K562 (cell line): Measurements from ENCODE around the gene CLNK. TPM values are rescaled to one million over a fixed set of nuclear protein-coding genes. Genes with fewer than 3 reads are reported as not detected.

Source experiments
- ATAC-seq: fragments of 200-7000 bp; cut with Tn5 transposase; 3 replicates; pipeline ENCODE4 v1.9.1; 2020; ENCODE audit warnings: moderate library complexity
- BruUV-seq: library from RNA; stranded (reverse); fragments of 400-500 nt; replicated peaks from 2 replicates; lab custom pipeline; 2021; lab: Mats Ljungman, UMichigan
- CTCF ChIA-PET: fragments of 300-600 bp; formaldehyde crosslinking; extraction: SDS; loops from one replicate; lab custom pipeline; 2021; ENCODE audit warnings: low intra/inter-chr PET ratio; lab: Yijun Ruan, JAX
- POLR2A ChIA-PET: fragments of 300-600, 350-650 bp; sonication (Branson Sonifier 250); formaldehyde crosslinking; extraction: SDS; loops from one replicate; lab custom pipeline; 2021; ENCODE audit warnings: antibody characterized with exemption, inconsistent platforms; lab: Yijun Ruan, JAX
- DNase-seq, 4 experiments: peaks; one replicate each; pipeline versions ENCODE4 v3.0.0 to v3.0.0-alpha.2; 2011 to 2018; ENCODE audit warnings: low spot score in 3 of 4, mixed read lengths in 3 of 4; ENCODE audit errors: extremely low read depth in 1 of 4
- FAIRE-seq: peaks from 2 replicates; lab custom pipeline; 2011; peaks lifted over from hg19 to GRCh38; lab: Jason Lieb, UNC
- H2AFZ ChIP-seq: 2 replicates; pipeline ENCODE4 v1.6.0; 2011; ENCODE audit warnings: low read depth, low read length, control low read depth, inconsistent platforms
- H3K27ac ChIP-seq: fragments of 200-600 bp; 3 replicates; pipeline ENCODE4 v1.8.0; 2011; ENCODE audit warnings: low read depth, mild to moderate bottlenecking, control low read depth, inconsistent platforms, low read length, moderate library complexity, mixed read lengths; ENCODE audit errors: extremely low read depth
- H3K27me3 ChIP-seq, 2 experiments: fragments of 300-600 bp in 1 of 2; 2 replicates in 1 of 2; 3 replicates in 1 of 2; pipeline versions ENCODE4 v1.6.0 to v1.8.0; 2011; ENCODE audit warnings: inconsistent platforms in 2 of 2, low read length in 2 of 2, mild to moderate bottlenecking in 1 of 2, mixed read lengths in 1 of 2, moderate library complexity in 1 of 2; ENCODE audit not compliant: control insufficient read depth in 2 of 2, insufficient read depth in 2 of 2
- H3K36me3 ChIP-seq: fragments of 300-600 bp; 3 replicates; pipeline ENCODE4 v1.8.0; 2011; ENCODE audit warnings: mild to moderate bottlenecking, low read length, inconsistent platforms; ENCODE audit not compliant: control insufficient read depth, insufficient read depth
- H3K4me1 ChIP-seq, 2 experiments: fragments of 200-600 bp in 1 of 2; replicated peaks in 1 of 2; 2 replicates in 1 of 2; 3 replicates in 1 of 2; pipeline versions ENCODE4 v1.5.1 to v1.8.0; 2011; ENCODE audit warnings: inconsistent platforms in 2 of 2, low read length in 2 of 2, mild to moderate bottlenecking in 1 of 2, mixed read lengths in 1 of 2, moderate library complexity in 1 of 2; ENCODE audit not compliant: control insufficient read depth in 2 of 2, insufficient read depth in 2 of 2
- H3K4me2 ChIP-seq: 2 replicates; pipeline ENCODE4 v1.6.1; 2011; ENCODE audit warnings: low read length, control low read depth, inconsistent platforms, mixed read lengths; ENCODE audit not compliant: insufficient read depth
- H3K4me3 ChIP-seq: fragments of 200-600 bp; sonication (generic), shearing (Covaris generic); 2 replicates; pipeline ENCODE4 v1.5.1; 2016; ENCODE audit warnings: control low read depth, inconsistent platforms
- H3K79me2 ChIP-seq: fragments of 200-600 bp; 3 replicates; pipeline ENCODE4 v1.8.0; 2011; ENCODE audit warnings: low read length, inconsistent platforms; ENCODE audit not compliant: control insufficient read depth, insufficient read depth
- H3K9ac ChIP-seq, 2 experiments: 2 replicates each; pipeline versions ENCODE4 v1.6.0 to v1.6.1; 2011; ENCODE audit warnings: low read depth in 2 of 2, low read length in 2 of 2, control low read depth in 1 of 2, inconsistent platforms in 1 of 2, mild to moderate bottlenecking in 1 of 2, mixed read lengths in 1 of 2; ENCODE audit not compliant: insufficient read depth in 1 of 2
- H3K9me1 ChIP-seq: one replicate; pipeline ENCODE4 v1.6.0; 2011; ENCODE audit warnings: inconsistent platforms, mild to moderate bottlenecking, low read length, moderate library complexity; ENCODE audit not compliant: control insufficient read depth, insufficient read depth
- H3K9me3 ChIP-seq: replicated peaks from 2 replicates; pipeline ENCODE4 v1.5.1; 2011; ENCODE audit warnings: low read depth, low read length, inconsistent platforms; ENCODE audit not compliant: control insufficient read depth, insufficient read depth
- H4K20me1 ChIP-seq: replicated peaks from 2 replicates; pipeline ENCODE4 v1.6.1; 2011; ENCODE audit warnings: low read length, inconsistent platforms, mixed read lengths; ENCODE audit not compliant: control insufficient read depth, insufficient read depth
- C11orf30 ChIP-seq: fragments of 450-650 bp; IDR thresholded peaks from 2 replicates; pipeline ENCODE4 v1.6.1; 2016; ENCODE audit warnings: low read depth, mild to moderate bottlenecking
- FOXM1 ChIP-seq, 2 experiments: fragments of 450-650 bp in 1 of 2; sonication (generic) in 1 of 2; formaldehyde crosslinking in 1 of 2; IDR thresholded peaks; 2 replicates each; pipeline versions ENCODE4 v1.6.1 to v1.9.0; 2017 to 2022; ENCODE audit warnings: low read depth in 2 of 2, mild to moderate bottlenecking in 2 of 2, missing genetic modification reagents in 1 of 2, moderate library complexity in 1 of 2
- HDAC3 ChIP-seq: fragments of 450-650 bp; IDR thresholded peaks from 2 replicates; pipeline ENCODE4 v1.6.1; 2018; ENCODE audit warnings: borderline replicate concordance, mild to moderate bottlenecking, moderate library complexity; ENCODE audit not compliant: partially characterized antibody
- JUND ChIP-seq, 2 experiments: IDR thresholded peaks; 2 replicates in 1 of 2; 3 replicates in 1 of 2; pipeline ENCODE4 v1.6.1; 2011; ENCODE audit warnings: borderline replicate concordance in 2 of 2, low read depth in 2 of 2, low read length in 2 of 2, improper control_type of control experiment in 1 of 2, missing biosample characterization in 1 of 2, missing genetic modification characterization in 1 of 2, missing genetic modification reagents in 1 of 2
- POLR2A ChIP-seq: fragments of 450-650 bp; conservative IDR thresholded peaks from 2 replicates; pipeline ENCODE4 v1.6.1; 2016
- POLR2AphosphoS2 ChIP-seq: IDR thresholded peaks from 2 replicates; pipeline ENCODE4 v1.6.1; 2012; ENCODE audit warnings: low read length, improper control_type of control experiment
- SMAD4 ChIP-seq: fragments of 250-450 bp; sonication (Bioruptor Pico); conservative IDR thresholded peaks from 2 replicates; pipeline ENCODE4 v1.8.0; 2021; ENCODE audit warnings: inconsistent platforms, mild to moderate bottlenecking, moderate library complexity
- SMARCA4 ChIP-seq: fragments of 450-650 bp; IDR thresholded peaks from 2 replicates; pipeline ENCODE4 v1.6.1; 2016
- SMARCE1 ChIP-seq: fragments of 450-650 bp; IDR thresholded peaks from 2 replicates; pipeline ENCODE4 v1.7.1; 2016; ENCODE audit warnings: mild to moderate bottlenecking
- STAT5A ChIP-seq: IDR thresholded peaks from 2 replicates; pipeline ENCODE4 v1.6.1; 2012; ENCODE audit warnings: low read length, inconsistent platforms, borderline replicate concordance
- XRCC5 ChIP-seq: fragments of 200-400 bp; formaldehyde crosslinking; IDR thresholded peaks from 2 replicates; pipeline ENCODE4 v1.6.1; 2017; ENCODE audit warnings: low read depth, mild to moderate bottlenecking, low read length
- ZBTB17 ChIP-seq: fragments of 450-650 bp; formaldehyde crosslinking; IDR thresholded peaks from 2 replicates; pipeline ENCODE4 v1.4.0; 2020; ENCODE audit warnings: mild to moderate bottlenecking
- WGBS: fragments of 100-300 bp; shearing (Covaris generic); methylation state at CpG from one replicate; pipeline ENCODE4 v1.1.6; 2016; ENCODE audit warnings: low coverage, mixed read lengths; ENCODE audit not compliant: insufficient coverage; ENCODE audit errors: missing lambda C conversion rate; 5-methylcytosine and 5-hydroxymethylcytosine counted together
- in situ Hi-C: fragments of 300-500 bp; cut with MboI; formaldehyde crosslinking; loops from 4 replicates; pipeline ENCODE4 v1.15.0; 2018; ENCODE audit warnings: inconsistent platforms, mixed read lengths
- intact Hi-C: fragments of 100-400 bp; cut with micrococcal nuclease; formaldehyde crosslinking; loops from 2 replicates; pipeline ENCODE4 v1.14.2; 2022
- polyA plus RNA-seq, 8 experiments: library from polyadenylated mRNA; depleted of rRNA in 4 of 8; stranded (reverse) in 5 of 8; unstranded in 3 of 8; fragments of >200 nt; fragmentation: Nextera tagmentation in 2 of 8; fragmentation: Illumina TruSeq in 1 of 8; extraction: Ambion mirVana in 2 of 8; extraction: Trizol in 1 of 8; gene quantifications; 2 replicates each; pipeline versions ENCODE4 v1.2.1 to v1.2.3, GENCODE V29; 2011 to 2014; ENCODE audit warnings: inconsistent platforms in 1 of 8, missing spikeins in 1 of 8
- total RNA-seq, 7 experiments: library from RNA; depleted of rRNA in 6 of 7; stranded (reverse); fragments of >200 nt in 6 of 7; fragmentation: Illumina TruSeq in 2 of 7; extraction: Trizol in 2 of 7; gene quantifications; 2 replicates each; pipeline versions ENCODE4 v1.2.1 to v1.2.3, GENCODE V29; 2011 to 2021; ENCODE audit warnings: low replicate concordance in 1 of 7
- TF ChIP-seq, protein P1 (sequence below), 2 experiments: IDR thresholded peaks; 2 replicates each; pipeline ENCODE4 v1.6.1; 2011; ENCODE audit warnings: borderline replicate concordance in 1 of 2, control low read depth in 1 of 2, low read depth in 1 of 2, low read length in 1 of 2, mild to moderate bottlenecking in 1 of 2, mixed read lengths in 1 of 2, moderate library complexity in 1 of 2; ENCODE audit not compliant: insufficient read depth in 1 of 2, insufficient read length in 1 of 2, poor library complexity in 1 of 2, severe bottlenecking in 1 of 2; ENCODE audit errors: extremely low read depth in 1 of 2
- TF ChIP-seq, protein P2 (sequence below), 2 experiments: fragments of 450-650 bp in 1 of 2; sonication (generic) in 1 of 2; formaldehyde crosslinking in 1 of 2; IDR thresholded peaks in 1 of 2; conservative IDR thresholded peaks in 1 of 2; 2 replicates each; pipeline versions ENCODE4 v1.6.1 to v1.8.1; 2016 to 2023; ENCODE audit warnings: mild to moderate bottlenecking in 2 of 2, moderate library complexity in 2 of 2, inconsistent platforms in 1 of 2, missing genetic modification reagents in 1 of 2
- TF ChIP-seq, protein P3 (sequence below): sonication (generic); formaldehyde crosslinking; IDR thresholded peaks from 2 replicates; pipeline ENCODE4 v1.9.0; 2022; ENCODE audit warnings: mild to moderate bottlenecking, missing genetic modification reagents

Gene CLNK
- total and polyA plus RNA-seq, 9 of the 15 experiments (the other 6 are each of a cell fraction or from before 2014, with no cell fraction given) = not detected

DNA sequence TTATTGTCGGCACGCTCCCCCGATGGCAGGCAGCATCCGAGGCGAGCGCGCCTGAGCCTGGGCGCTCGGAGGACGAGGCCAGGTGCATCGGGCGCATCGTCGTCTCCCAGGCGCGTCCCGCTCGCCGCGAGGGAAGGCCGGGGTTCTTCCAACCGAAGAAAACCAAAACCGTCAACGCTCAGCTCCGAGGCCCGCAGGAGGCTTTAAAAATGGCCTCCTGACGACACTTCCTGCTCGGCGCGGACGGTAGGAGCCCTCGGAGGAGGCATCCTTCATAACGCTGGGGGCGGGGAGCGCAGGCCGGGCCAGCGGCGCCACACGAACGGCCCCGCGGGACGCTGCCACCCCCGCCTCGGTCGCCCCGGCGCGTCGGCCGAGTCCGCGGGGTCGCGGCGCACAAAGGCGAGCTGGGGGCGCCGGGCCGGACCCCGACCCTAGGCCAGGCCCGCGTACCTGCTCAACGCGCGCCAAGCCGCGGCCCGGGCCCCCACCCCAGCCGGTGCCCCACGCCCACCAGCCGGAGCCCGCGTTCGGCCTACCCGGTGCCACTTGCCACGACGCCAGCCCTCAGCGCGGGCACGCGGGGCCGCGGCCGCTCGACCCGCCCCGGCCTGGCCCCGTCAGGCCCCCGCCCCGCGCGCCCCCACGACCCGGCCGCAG lies 227.8 kb downstream of the CLNK start (continued):
- TF ChIP-seq ZBTB17 (CRISPR knock-in tag) = no peak
- no peak for TF ChIP-seq POLR2A
- no peak for TF ChIP-seq POLR2AphosphoS2
- TF ChIP-seq, protein P1, sequence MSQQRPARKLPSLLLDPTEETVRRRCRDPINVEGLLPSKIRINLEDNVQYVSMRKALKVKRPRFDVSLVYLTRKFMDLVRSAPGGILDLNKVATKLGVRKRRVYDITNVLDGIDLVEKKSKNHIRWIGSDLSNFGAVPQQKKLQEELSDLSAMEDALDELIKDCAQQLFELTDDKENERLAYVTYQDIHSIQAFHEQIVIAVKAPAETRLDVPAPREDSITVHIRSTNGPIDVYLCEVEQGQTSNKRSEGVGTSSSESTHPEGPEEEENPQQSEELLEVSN (IDR thresholded peaks at IDR 0.05; ENCODE audit: borderline replicate concordance in 1 of 2, extremely low read depth in 1 of 2, insufficient read depth in 1 of 2, insufficient read length in 1 of 2, low read depth in 1 of 2, low read length in 1 of 2, poor library complexity in 1 of 2, severe bottlenecking in 1 of 2) = peak in 1 of 2 experiments; percentile 49

DNA sequence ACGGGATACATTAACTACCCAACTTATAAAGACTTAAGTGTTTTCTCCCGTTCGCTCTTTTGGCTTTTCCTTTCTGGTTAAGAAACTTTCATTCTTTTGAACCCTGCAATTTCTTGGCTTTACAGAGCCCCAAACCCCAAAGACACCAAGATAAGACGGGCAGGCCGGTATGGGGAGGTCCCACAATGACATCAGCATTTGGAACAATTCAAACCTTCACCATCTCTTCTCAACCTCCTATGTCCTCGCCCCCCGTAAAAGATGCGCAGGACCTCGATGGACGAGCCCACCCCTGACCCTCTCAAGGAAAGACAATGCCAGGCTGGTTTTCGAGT lies 228.3 kb downstream of the CLNK start:
- peak overlapping the region; percentile 86 for H3K27ac ChIP-seq
- intact Hi-C loops = loop anchor here (5.0 kb wide), 2 partner anchors 44 to 284 kb away; no protein-coding TSS in a partner anchor
- H2AFZ ChIP-seq = peak overlapping the region; percentile 43; the same call in 1 of the 2 replicates
- H3K9me1 ChIP-seq = no peaks in the 10 kb centered on the region
- H3K36me3 ChIP-seq = peaks cover 56% of the 10 kb centered on the region
- no peaks in the 10 kb centered on the region; the same call in 1 of the 2 replicates for H3K9me3 ChIP-seq
- H3K79me2 ChIP-seq = peaks cover 96% of the 10 kb centered on the region
- peak overlapping the region; percentile 51 for H3K4me3 ChIP-seq
- in situ Hi-C loops = no loop called here
- DNase-seq (peak; percentile 20 to 43 (median 28)), FAIRE-seq (peak; percentile 26), ATAC-seq (0 out of 3 replicates have a peak, but pooled peaks have one; percentile 3)
- peaks cover 17 to 28% of the 10 kb centered on the region in 2 experiments; a peak in 4 of 5 replicates for H3K4me1 ChIP-seq
- ChIA-PET POLR2A (no interaction called here), CTCF (no interaction called here)
- H3K27me3 ChIP-seq = no peaks in the 10 kb centered on the region
- WGBS = 14% methylated on average over 10 of the region's 11 CpGs
- peak overlapping the region; percentile 93 for H3K4me2 ChIP-seq
- H3K9ac ChIP-seq = peak overlapping the region; percentile 70 to 94
- no TSS peak for BruUV-seq
- no peaks in the 10 kb centered on the region for H4K20me1 ChIP-seq
- TF ChIP-seq JUND (IDR thresholded peaks at IDR 0.05; ENCODE audit: borderline replicate concordance, low read depth, low read length) = no peak
- TF ChIP-seq JUND (tag; IDR thresholded peaks at IDR 0.05; ENCODE audit: borderline replicate concordance, low read depth, low read length) = peak; percentile 17; the same call in 1 of the 3 replicates
- no peak for TF ChIP-seq XRCC5
- TF ChIP-seq SMARCE1 = no peak
- no peak for TF ChIP-seq SMAD4 (CRISPR knock-in tag)
- TF ChIP-seq, protein P2, sequence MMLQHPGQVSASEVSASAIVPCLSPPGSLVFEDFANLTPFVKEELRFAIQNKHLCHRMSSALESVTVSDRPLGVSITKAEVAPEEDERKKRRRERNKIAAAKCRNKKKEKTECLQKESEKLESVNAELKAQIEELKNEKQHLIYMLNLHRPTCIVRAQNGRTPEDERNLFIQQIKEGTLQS (IDR thresholded peaks at IDR 0.05) = peak; percentile 57
- TF ChIP-seq, protein P2 (CRISPR knock-in tag; conservative IDR thresholded peaks at IDR 0.05) = no peak
- 0 out of 2 replicates have a peak, but pooled peaks have one; percentile 8 for TF ChIP-seq C11orf30
- TF ChIP-seq POLR2A = 0 out of 2 replicates have a peak, but pooled peaks have one; percentile 15
- TF ChIP-seq SMARCA4 = peak; percentile 55; the same call in 1 of the 2 replicates
- no peak for TF ChIP-seq STAT5A
- no peak for TF ChIP-seq HDAC3
- TF ChIP-seq, protein P3, sequence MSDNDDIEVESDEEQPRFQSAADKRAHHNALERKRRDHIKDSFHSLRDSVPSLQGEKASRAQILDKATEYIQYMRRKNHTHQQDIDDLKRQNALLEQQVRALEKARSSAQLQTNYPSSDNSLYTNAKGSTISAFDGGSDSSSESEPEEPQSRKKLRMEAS (CRISPR knock-in tag) = 0 out of 2 replicates have a peak, but pooled peaks have one; percentile 26
- no peak for TF ChIP-seq FOXM1 (IDR thresholded peaks at IDR 0.05; ENCODE audit: low read depth)
- no peak for TF ChIP-seq FOXM1 (CRISPR knock-in tag; IDR thresholded peaks at IDR 0.05; ENCODE audit: low read depth)
